GM21360 (cell line): ENCODE results near the gene TSPAN14.
A peak's percentile ranks its signal among the peaks of the same experiment; 100 is the strongest.
"Not testable (repeated sequence)": the region's sequence is repeated elsewhere in the genome, so short reads cannot be mapped to it uniquely, and the experiment has no call there.

Experiments used
- ATAC-seq: cut with Tn5 transposase; IDR thresholded peaks from one replicate; pipeline ENCODE4 v1.9.1; 2021; ENCODE audit warnings: mild to moderate bottlenecking, moderate library complexity; ENCODE audit not compliant: unreplicated experiment

The TSPAN14 gene

GRCh38 chr10:80520661-80521470, 66.8 kb downstream of the TSPAN14 start:
- no peak for ATAC-seq

DNA sequence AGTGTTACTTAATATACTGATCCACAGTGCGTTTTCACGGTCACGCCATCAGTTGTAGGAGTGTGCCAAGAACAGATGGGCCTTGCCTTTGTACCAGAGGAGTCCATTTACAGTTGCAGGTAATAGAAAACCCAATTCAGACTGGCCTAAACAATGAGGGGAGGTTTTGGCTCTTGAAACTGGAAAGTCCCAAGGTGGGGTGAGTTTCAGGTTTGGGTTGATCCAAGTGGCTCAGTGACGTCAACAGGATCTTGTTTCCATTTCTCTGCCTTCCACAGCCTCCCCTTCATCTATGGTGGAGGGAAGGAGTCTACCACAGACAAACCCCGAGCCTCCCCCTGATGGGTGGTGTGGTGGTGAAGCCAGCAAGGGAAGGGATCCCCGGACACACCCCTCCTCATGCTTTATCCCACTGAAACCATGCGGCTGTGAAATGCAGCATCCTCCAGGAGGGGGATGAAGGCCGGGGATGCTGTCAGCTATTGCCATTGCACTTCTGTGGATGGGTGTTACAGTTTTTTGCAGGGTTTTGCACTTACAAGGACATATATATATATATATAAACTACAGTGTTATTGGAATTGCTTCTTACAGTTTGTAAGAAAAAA, 68.8 kb downstream of the TSPAN14 start:
- ATAC-seq: peak; percentile 30

- no peak for ATAC-seq
These were observed 69.7 kb downstream of the TSPAN14 start for GRCh38 chr10:80523773-80524172.

DNA sequence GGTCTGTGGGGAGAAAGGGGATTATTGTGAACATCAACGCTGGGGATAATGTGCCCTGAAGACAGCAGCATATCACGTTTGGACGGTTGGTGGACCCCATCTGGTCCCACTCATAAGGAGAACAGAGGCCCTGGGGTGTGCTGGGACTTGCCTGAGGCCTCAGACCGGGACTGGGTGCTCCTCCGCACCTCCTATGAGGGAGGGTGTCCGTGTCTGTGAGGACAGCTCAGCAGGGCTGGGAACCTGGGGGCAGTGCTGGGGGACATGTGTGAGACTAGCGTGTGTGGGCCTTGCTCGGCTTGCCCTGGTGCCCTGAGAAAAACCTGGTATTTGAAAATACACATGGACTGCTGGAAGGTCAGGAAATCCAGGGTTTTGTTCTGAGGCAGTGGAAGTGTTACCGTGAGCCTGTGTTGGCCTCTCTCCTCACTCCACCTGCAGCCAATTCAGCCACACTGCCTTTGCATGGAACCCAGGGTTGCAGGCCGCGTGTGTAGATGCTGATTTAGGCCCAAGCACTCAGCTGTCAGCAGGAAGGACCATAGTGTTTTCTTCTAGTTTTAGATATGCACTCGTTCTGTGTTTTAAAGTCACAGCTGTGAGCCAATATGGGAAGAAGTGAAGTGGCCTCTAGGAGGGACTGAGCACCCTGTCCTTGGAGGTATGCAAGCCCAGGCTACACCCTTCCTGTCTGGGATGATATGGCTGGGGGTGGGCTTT, 70.2 kb downstream of the TSPAN14 start:
- no peak for ATAC-seq

DNA sequence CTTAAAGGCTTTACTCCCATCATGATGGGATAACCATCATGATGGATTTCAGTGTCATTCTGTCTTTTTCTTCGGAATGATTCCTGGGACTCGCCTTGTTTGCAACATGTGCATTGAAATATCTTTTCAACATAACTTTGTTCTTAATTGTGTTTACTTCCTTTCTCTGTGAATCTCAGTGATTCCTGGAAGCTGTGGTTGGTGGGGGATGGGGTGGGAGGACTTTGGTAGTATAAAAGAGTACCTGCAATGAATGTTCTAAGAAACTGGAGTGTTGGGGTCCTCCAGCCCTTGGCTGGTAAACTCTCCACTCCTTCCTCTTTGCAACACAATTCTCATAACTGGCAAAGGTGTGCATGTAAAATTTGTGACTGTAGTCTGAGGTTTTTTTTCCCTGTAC, 72.1 kb downstream of the TSPAN14 start:
- no peak for ATAC-seq

GRCh38 chr10:80526742-80527141, 72.6 kb downstream of the TSPAN14 start:
- ATAC-seq: no peak

GRCh38 chr10:80528185-80528700, 74.1 kb downstream of the TSPAN14 start:
- no peak for ATAC-seq

- no peak for ATAC-seq
These were observed 74.8 kb downstream of the TSPAN14 start for GRCh38 chr10:80528901-80529300.

DNA sequence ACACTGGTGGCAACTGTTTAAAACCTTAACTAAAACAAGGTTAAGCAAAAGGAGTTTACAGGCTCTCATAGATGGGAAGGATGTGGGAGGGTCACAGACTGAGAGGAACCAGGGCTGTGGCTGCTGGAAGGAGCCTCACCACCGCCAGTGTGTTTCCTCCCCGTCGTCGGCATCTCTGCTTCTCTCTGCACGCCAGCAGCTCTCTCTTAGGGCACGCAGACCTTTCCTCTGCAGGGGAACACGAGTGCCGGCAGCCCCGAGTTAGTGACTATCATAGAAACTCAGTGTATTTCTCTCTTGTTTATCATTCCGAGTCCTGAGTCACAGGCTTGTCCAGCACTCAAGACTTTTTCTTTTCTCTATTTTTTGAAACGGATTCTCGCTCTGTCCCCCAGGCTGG, 75.5 kb downstream of the TSPAN14 start:
- ATAC-seq: no peak

DNA sequence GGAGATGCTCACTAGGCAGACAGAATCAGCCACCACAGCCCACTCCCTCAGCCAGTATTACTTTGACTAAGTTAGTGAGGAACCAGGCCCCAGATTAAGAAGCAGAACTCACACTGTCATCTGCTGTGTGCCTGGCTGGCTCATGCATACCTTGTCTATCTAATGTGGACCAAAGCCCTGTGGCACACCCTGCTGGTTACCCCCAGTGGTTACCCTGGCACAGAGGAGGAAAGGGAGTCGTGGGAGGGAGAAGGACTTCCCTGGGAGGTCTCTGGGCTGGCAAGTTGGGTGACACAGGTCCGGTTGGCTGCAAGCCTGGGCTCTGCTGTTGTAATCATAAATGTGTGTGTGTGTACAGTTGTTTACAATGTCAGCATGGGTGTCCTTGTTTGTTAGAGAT, 76.1 kb downstream of the TSPAN14 start:
- peak; percentile 56 for ATAC-seq

GRCh38 chr10:80530816-80531215, 76.7 kb downstream of the TSPAN14 start:
- no peak for ATAC-seq

- no peak for ATAC-seq
These were observed 78.5 kb downstream of the TSPAN14 start for GRCh38 chr10:80532571-80532970.

- not testable (repeated sequence) for ATAC-seq
These were observed 79.9 kb downstream of the TSPAN14 start for GRCh38 chr10:80534059-80534458.

DNA sequence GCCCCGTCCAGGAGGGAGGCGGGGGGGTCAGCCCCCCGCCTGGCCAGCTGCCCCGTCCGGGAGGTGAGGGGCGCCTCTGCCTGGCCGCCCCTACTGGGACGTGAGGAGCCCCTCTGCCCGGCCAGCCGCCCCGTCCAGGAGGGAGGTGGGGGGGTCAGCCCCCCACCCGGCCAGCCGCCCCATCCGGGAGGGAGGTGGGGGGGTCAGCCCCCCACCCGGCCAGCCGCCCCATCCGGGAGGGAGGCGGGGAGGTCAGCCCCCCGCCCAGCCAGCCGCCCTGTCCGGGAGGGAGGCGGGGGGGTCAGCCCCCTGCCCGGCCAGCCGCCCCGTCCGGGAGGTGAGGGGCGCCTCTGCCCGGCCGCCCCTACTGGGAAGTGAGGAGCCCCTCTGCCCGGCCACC, 80.5 kb downstream of the TSPAN14 start:
- not testable (repeated sequence) for ATAC-seq

GRCh38 chr10:80535671-80536360, 81.7 kb downstream of the TSPAN14 start:
- peak; percentile 90 for ATAC-seq

- no peak for ATAC-seq
These were observed 82.3 kb downstream of the TSPAN14 start for GRCh38 chr10:80536361-80536835.

- no peak for ATAC-seq
These were observed 83.1 kb downstream of the TSPAN14 start for GRCh38 chr10:80537086-80537735.

GRCh38 chr10:80537736-80538480, 83.8 kb downstream of the TSPAN14 start, which contains the start of gene SH2D4B:
SH2D4B (plus strand) TSS chr10:80537902; CDS start chr10:80538332, 430 bp downstream.
- no peak for ATAC-seq

DNA sequence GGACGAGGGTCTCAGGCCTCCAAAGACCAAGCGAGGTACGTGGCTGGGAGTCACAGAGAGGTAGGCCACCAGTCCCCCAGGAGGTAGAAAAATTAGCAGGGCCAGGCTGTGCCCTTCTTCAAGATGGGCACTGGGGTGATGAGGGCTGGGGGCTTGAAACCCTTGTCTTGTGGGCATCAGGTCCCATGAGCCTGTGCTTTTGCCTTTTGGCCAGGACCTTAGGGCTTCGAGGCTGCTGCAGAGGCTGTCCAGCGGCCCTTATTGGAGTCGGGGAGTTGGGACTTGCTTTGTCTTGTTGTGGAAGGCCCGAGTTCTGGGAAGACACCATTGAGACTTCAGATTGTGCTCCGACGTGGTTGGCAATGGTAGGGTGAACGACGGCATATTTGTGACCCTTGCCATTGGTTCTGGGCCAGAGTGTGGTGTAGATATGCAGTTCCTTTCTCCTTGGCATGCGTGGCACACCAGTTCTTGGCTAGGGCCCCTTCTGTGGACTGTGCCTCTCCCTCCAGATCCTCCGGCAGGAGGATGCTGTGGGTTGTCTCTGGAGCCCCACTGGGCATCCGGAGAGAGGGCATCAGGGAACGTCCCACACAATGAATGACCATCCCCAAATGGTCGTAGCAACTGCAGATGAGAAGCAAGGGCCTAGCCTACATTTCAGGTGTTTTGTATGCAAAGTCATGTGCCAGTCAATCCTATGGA, 84.5 kb downstream of the TSPAN14 start:
- ATAC-seq: no peak
